Transverse colon (tissue), 4 donors: ENCODE results near the gene AVPR1B. TPM values are rescaled to one million over a fixed set of nuclear protein-coding genes. Genes with fewer than 3 reads are reported as not detected.

ENCODE experiments used
- DNase-seq: peaks from one replicate; pipeline ENCODE4 v3.0.0-alpha.2; 2019
- H3K27ac ChIP-seq, 4 donors: fragments of 200-600 bp; sonication (generic); 2 replicates each; pipeline ENCODE4 v1.5.1; 2016 to 2018; ENCODE audit warnings: inconsistent platforms in 4 of 4
- H3K27me3 ChIP-seq: fragments of 200-600 bp; sonication (generic); 2 replicates; pipeline ENCODE4 v1.5.1; 2017; ENCODE audit warnings: inconsistent platforms
- H3K36me3 ChIP-seq, 4 donors: fragments of 200-600 bp; sonication (generic); 2 replicates each; pipeline ENCODE4 v1.5.1; 2017 to 2019; ENCODE audit warnings: inconsistent platforms in 4 of 4
- H3K4me1 ChIP-seq, 4 donors: fragments of 200-600 bp; sonication (generic); 2 replicates each; pipeline ENCODE4 v1.5.1; 2017 to 2020; ENCODE audit warnings: inconsistent platforms in 4 of 4
- H3K4me3 ChIP-seq, 4 donors: fragments of 200-600 bp; sonication (generic); 1 replicate in 1 of 4; 2 replicates in 3 of 4; pipeline versions ENCODE4 v1.5.1 to v1.6.1; 2017 to 2019; ENCODE audit warnings: inconsistent platforms in 4 of 4
- H3K9me3 ChIP-seq, 2 donors: fragments of 200-600 bp; sonication (generic); 2 replicates each; pipeline ENCODE4 v1.5.1; 2017 to 2019; ENCODE audit warnings: inconsistent platforms in 2 of 2
- EP300 ChIP-seq: sonication (generic); formaldehyde crosslinking; IDR thresholded peaks from one replicate; pipeline ENCODE4 v1.6.1; 2017; ENCODE audit warnings: antibody characterized with exemption, low read depth
- POLR2A ChIP-seq: fragments of 450-650 bp; IDR thresholded peaks from one replicate; pipeline ENCODE4 v1.6.1; 2016; ENCODE audit warnings: antibody characterized with exemption, mild to moderate bottlenecking, moderate library complexity
- POLR2AphosphoS5 ChIP-seq, 3 donors: sonication (generic); formaldehyde crosslinking; IDR thresholded peaks; one replicate each; pipeline ENCODE4 v1.6.1; 2016; ENCODE audit warnings: antibody characterized with exemption in 3 of 3
- WGBS, 2 donors: methylation state at CpG; one replicate each; pipeline ENCODE4 v1.1.5; 2018; ENCODE audit warnings: low coverage in 1 of 2; 5-methylcytosine and 5-hydroxymethylcytosine counted together
- in situ Hi-C, 4 donors: fragments of 200-750 bp; cut with MboI; loops; one replicate each; pipeline versions ENCODE4 v1.15.0 to v1.15.1; 2017; ENCODE audit warnings: low sequenced_read_pairs in 3 of 4, low pct_ligation_motif_present in 1 of 4, low pct_unique_long_range_greater_than_20kb in 1 of 4
- intact Hi-C: fragments of 100-400 bp; cut with DNase I; formaldehyde crosslinking; loops from one replicate; pipeline ENCODE4 v1.15.1; 2023; ENCODE audit warnings: low total_unique reads
- total RNA-seq, 4 donors: library from RNA; depleted of rRNA; stranded (reverse); fragments of >200 nt; gene quantifications; one replicate each; pipeline ENCODE4 v1.1.0, GENCODE V29; 2016
- TF ChIP-seq, protein P1 (sequence below), 5 experiments: fragments of 200-600 bp in 3 of 5; fragments of 450-650 bp in 2 of 5; sonication (generic) in 3 of 5; IDR thresholded peaks; 1 replicate in 2 of 5; 2 replicates in 3 of 5; pipeline ENCODE4 v1.5.1; 2016 to 2017; ENCODE audit warnings: antibody characterized with exemption in 5 of 5, inconsistent platforms in 3 of 5, mild to moderate bottlenecking in 2 of 5, moderate library complexity in 1 of 5

Gene AVPR1B
- total RNA-seq, 4 donors from 2014 or later: 0.96 to 14.1 (median 1.6) TPM; not detected in 1

DNA sequence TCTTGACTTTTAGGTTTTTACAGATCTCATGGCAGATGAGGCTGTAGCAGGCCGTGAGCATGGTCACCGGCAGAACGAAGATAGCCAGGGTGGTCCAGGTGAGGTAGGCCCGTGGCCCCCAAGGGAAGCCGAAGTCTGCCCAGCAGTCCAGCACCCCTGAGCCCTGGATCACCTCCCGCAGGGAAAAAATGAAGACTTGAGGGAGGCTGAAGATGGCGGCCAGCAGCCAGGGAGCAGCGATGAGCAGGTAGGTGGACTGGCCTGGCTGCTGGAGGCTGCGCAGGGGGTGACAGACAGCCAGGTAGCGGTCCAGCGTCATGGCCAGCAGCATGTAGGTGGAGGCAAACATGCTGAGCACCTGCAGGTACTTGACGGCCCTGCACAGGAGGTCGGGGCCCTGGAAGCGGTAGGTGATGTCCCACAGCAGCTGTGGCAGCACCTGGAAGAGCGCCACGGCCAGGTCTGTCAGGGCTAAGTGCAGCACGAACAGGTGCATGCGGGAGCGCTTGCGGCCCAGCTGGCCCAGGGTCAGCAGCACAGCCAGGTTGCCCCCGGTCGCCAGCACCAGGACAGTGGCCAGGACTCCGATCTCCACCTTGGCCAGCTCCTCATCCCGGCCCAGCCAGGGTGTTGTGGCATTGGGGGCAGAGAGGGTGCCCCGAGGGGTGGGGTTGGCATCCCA, 856 bp downstream of the AVPR1B start:
- in situ Hi-C loops (loop anchor here (25.0 kb wide), 2 partner anchors 129 to 329 kb away; partner anchors contain the start of gene RAB29 (in 4 of the 4)), intact Hi-C loops (no loop called here)
- TF ChIP-seq POLR2A (no peak), POLR2AphosphoS5 (IDR thresholded peaks at IDR 0.05) (no peak)
- Histone ChIP-seq H3K27ac (no peak overlapping the region), H3K36me3 (no peaks in the 10 kb centered on the region), H3K27me3 (peaks cover 43% of the 10 kb centered on the region), H3K4me1 (peaks cover 0 to 17% (median 14%) of the 10 kb centered on the region in 4 donors), H3K9me3 (peaks cover 4 to 5% of the 10 kb centered on the region in 2 donors), H3K4me3 (no peak overlapping the region)
- DNase-seq: no peak
- 80 to 87% methylated on average over 4 to 21 of the region's 25 CpGs for WGBS, 2 donors

DNA sequence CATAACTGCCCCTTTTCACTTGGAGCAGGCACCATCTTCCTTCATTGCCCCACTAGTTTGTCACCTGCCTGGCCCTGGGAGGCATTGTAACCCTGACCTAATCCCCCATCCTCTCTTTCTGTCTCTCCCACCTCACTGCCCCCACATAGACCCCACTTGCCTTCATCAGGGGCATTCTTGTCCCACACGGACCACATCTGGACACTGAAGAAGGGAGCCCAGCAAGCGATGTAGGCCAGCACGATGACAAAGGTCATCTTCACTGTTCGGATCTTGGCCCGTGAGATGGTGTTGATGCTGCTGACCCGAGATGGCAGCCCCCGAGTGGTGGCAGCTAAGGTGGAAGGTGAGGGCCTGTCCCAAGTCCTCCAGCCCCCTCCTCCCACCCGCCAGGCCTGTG, 1.4 kb downstream of the AVPR1B start:
- WGBS, 2 donors: 93 to 98% methylated on average over 3 to 8 of the region's 8 CpGs

DNA sequence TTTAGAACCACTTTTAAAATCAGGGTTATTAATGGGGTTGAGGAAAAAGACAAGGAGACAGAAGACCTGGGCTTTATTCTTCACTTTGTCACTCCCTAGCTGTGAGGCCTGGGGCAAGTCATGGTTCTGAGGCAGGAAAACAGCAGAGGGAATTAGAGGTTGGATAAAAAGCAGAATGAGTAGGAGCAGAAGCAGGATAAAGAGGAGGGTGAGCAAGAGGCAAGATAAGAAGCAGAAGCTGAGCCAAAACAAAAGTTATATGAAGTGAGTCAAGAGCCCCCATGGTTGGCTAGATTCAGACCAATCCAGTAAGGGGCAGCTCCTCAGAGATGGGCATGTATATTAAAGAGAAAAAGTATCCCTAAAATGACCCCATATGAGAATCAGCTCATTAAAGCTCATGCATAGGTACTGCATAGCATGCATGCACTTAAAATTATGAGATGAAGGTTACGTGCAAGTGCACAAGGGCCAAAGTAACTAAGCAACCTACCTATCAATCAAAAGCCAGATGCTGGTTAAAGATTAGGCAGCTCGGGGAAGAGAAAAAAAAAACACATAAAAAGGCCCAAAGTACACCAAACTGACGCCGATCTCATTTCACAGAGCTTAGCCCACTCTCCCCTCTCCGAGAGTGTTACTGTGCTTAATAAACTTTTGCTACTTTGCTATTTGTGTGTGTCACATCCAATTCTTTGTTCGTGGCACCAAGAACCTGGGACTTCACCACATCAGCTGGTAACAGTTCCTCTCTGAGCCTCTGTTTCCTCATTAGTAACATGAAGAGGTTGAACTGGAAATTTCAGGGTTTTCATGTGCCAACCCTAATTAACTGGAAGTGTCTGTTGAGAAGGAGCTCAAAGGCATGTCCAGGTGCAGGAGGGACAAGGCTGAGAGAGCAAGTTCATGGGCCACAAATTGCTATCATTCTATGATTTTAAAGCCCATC, 2.2 kb downstream of the AVPR1B start:
- DNase-seq: no peak
- in situ Hi-C loops (loop anchor here (25.0 kb wide), 2 partner anchors 128 to 328 kb away; partner anchors contain the start of gene RAB29 (in 4 of the 4)), intact Hi-C loops (no loop called here)
- Histone ChIP-seq H3K36me3 (no peaks in the 10 kb centered on the region), H3K27ac (no peak overlapping the region), H3K4me1 (peaks cover 0 to 17% (median 14%) of the 10 kb centered on the region in 4 donors), H3K9me3 (no peaks in the 10 kb centered on the region), H3K4me3 (no peak overlapping the region), H3K27me3 (peaks cover 34% of the 10 kb centered on the region)
- no peak for TF ChIP-seq POLR2A
- TF ChIP-seq POLR2AphosphoS5 (IDR thresholded peaks at IDR 0.05): no peak
- TF ChIP-seq, protein P1, sequence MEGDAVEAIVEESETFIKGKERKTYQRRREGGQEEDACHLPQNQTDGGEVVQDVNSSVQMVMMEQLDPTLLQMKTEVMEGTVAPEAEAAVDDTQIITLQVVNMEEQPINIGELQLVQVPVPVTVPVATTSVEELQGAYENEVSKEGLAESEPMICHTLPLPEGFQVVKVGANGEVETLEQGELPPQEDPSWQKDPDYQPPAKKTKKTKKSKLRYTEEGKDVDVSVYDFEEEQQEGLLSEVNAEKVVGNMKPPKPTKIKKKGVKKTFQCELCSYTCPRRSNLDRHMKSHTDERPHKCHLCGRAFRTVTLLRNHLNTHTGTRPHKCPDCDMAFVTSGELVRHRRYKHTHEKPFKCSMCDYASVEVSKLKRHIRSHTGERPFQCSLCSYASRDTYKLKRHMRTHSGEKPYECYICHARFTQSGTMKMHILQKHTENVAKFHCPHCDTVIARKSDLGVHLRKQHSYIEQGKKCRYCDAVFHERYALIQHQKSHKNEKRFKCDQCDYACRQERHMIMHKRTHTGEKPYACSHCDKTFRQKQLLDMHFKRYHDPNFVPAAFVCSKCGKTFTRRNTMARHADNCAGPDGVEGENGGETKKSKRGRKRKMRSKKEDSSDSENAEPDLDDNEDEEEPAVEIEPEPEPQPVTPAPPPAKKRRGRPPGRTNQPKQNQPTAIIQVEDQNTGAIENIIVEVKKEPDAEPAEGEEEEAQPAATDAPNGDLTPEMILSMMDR (IDR thresholded peaks at IDR 0.05): no peak
- no peak for TF ChIP-seq EP300
- 43 to 49% methylated on average over 4 to 6 of the region's 6 CpGs for WGBS, 2 donors

More for the DNA sequence above, 1.4 kb downstream of the AVPR1B start:
- no peak for DNase-seq
- Histone ChIP-seq H3K27ac (no peak overlapping the region), H3K27me3 (peaks cover 42% of the 10 kb centered on the region), H3K9me3 (no peaks in the 10 kb centered on the region), H3K4me1 (peaks cover 0 to 17% (median 14%) of the 10 kb centered on the region in 4 donors), H3K4me3 (no peak overlapping the region), H3K36me3 (no peaks in the 10 kb centered on the region)
- in situ Hi-C loops (loop anchor here (25.0 kb wide), 2 partner anchors 128 to 328 kb away; partner anchors contain the start of gene RAB29 (in 4 of the 4)), intact Hi-C loops (no loop called here)
- no peak for TF ChIP-seq POLR2AphosphoS5 (IDR thresholded peaks at IDR 0.05)
- no peak for TF ChIP-seq EP300
- TF ChIP-seq POLR2A: no peak
- TF ChIP-seq, protein P1 (IDR thresholded peaks at IDR 0.05): no peak

DNA sequence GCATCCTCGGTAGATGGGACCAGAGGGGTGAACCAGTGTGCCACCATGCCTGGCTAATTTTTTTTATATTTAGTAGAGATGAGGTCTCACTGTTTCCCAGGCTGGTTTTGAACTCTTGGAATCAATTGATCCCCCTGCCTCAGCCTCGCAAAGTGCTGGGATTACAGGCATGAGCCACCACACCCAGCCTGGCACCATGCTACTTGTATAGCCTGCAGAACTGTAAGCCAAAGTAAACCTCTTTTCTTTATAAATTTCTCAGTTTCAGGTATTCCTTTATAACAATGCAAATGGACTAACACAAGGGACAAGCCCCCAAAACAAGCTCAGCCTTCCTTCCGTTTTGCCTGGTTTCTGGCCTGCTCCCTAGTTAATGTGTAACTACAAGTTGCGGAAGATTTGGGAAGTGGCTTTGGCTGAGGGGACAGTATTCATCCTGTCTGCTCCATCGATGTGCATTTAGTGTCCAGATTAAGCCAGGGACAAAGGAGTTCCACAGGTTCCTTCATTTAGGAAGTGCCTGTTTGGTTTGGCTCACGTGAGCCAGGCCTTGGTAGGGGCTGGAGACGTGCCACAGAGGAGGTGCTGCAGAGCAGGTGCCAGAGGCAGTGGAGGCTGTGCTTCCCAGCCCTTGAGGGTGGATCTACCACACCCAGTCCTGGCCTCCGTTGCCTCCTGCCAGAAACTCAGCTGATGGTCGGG, 4.4 kb downstream of the AVPR1B start:
- no peaks in the 10 kb centered on the region for H3K9me3 ChIP-seq
- H3K27me3 ChIP-seq: peaks cover 13% of the 10 kb centered on the region
- DNase-seq: peak; percentile 72
- in situ Hi-C loops (loop anchor here (25.0 kb wide), 2 partner anchors 125 to 325 kb away; partner anchors contain the start of gene RAB29 (in 4 of the 4)), intact Hi-C loops (no loop called here)
- peaks cover 0 to 15% (median 11%) of the 10 kb centered on the region in 4 donors for H3K4me1 ChIP-seq
- 49 to 83% methylated on average over 1 to 9 of the region's 9 CpGs for WGBS, 2 donors
- H3K36me3 ChIP-seq: no peaks in the 10 kb centered on the region
- TF ChIP-seq, protein P1 (IDR thresholded peaks at IDR 0.05): no peak
- no peak for TF ChIP-seq POLR2A
- no peak for TF ChIP-seq POLR2AphosphoS5 (IDR thresholded peaks at IDR 0.05)
- no peak for TF ChIP-seq EP300
- H3K27ac ChIP-seq: peak overlapping the region in 1 of 4 donors; percentile 33
- no peak overlapping the region for H3K4me3 ChIP-seq
